ENCODE results near the gene HPGDS. TPM values are rescaled to one million over a fixed set of nuclear protein-coding genes. Genes with fewer than 3 reads are reported as not detected.
"Not testable (repeated sequence)": the region's sequence is repeated elsewhere in the genome, so short reads cannot be mapped to it uniquely, and the experiment has no call there.

Gene HPGDS
- polyA plus RNA-seq (2013, experiment 1 of 2; ENCODE audit: insufficient read length) = not detected
- polyA plus RNA-seq (2013, experiment 2 of 2; ENCODE audit: insufficient read length) = 0.44 TPM

GRCh38 chr4:94342694-94343093, at the start of gene HPGDS:
TSS of gene HPGDS (minus strand) at chr4:94342836. CDS start at chr4:94334629, 8,207 bp downstream.
- DNase-seq = no peak

- peak; percentile 23 for DNase-seq
These were observed 48.3 kb upstream of the HPGDS start for GRCh38 chr4:94390804-94391410.

GRCh38 chr4:94389595-94390267, 47.1 kb upstream of the HPGDS start:
- DNase-seq = no peak

- DNase-seq = not testable (repeated sequence)
These were observed 45.3 kb upstream of the HPGDS start for GRCh38 chr4:94387965-94388364.

- DNase-seq = not testable (repeated sequence)
These were observed 42.8 kb upstream of the HPGDS start for GRCh38 chr4:94385452-94385851.

- DNase-seq = not testable (repeated sequence)
These were observed 40.3 kb upstream of the HPGDS start for GRCh38 chr4:94382891-94383290.

GRCh38 chr4:94378047-94378446, 35.4 kb upstream of the HPGDS start:
- no peak for DNase-seq

GRCh38 chr4:94377294-94377693, 34.7 kb upstream of the HPGDS start:
- no peak for DNase-seq

- DNase-seq = no peak
These were observed 32.7 kb upstream of the HPGDS start for GRCh38 chr4:94375364-94375763.

GRCh38 chr4:94373752-94374151, 31.1 kb upstream of the HPGDS start:
- DNase-seq = no peak

- DNase-seq = no peak
These were observed 30.4 kb upstream of the HPGDS start for GRCh38 chr4:94372991-94373390.

- DNase-seq = no peak
These were observed 29.8 kb upstream of the HPGDS start for GRCh38 chr4:94372228-94372978.

GRCh38 chr4:94371290-94371689, 28.7 kb upstream of the HPGDS start:
- DNase-seq = no peak

- no peak for DNase-seq
These were observed 28.1 kb upstream of the HPGDS start for GRCh38 chr4:94370533-94371254.

GRCh38 chr4:94369046-94369445, 26.4 kb upstream of the HPGDS start:
- no peak for DNase-seq

- DNase-seq = no peak
These were observed 25.8 kb upstream of the HPGDS start for GRCh38 chr4:94368459-94368858.

- DNase-seq = peak; percentile 51
These were observed 22.7 kb upstream of the HPGDS start for GRCh38 chr4:94365304-94365703.

- no peak for DNase-seq
These were observed 21.9 kb upstream of the HPGDS start for GRCh38 chr4:94364527-94364926.

- no peak for DNase-seq
These were observed 20.6 kb upstream of the HPGDS start for GRCh38 chr4:94363136-94363655.

- no peak for DNase-seq
These were observed 17.2 kb upstream of the HPGDS start for GRCh38 chr4:94359838-94360237.

GRCh38 chr4:94359221-94359620, 16.6 kb upstream of the HPGDS start:
- DNase-seq = no peak

- no peak for DNase-seq
These were observed 15.5 kb upstream of the HPGDS start for GRCh38 chr4:94358101-94358500.

GRCh38 chr4:94357624-94358023, 15.0 kb upstream of the HPGDS start:
- peak; percentile 30 for DNase-seq

Measured in fibroblast of skin of scalp (primary cell).